Posterior vena cava (tissue), 2 donors: ENCODE results near the gene GLTP. TPM values are rescaled to one million over a fixed set of nuclear protein-coding genes. Genes with fewer than 3 reads are reported as not detected.

ENCODE experiments used
- DNase-seq: peaks from one replicate; pipeline ENCODE4 v3.0.0-alpha.2; 2020; ENCODE audit warnings: low spot score
- intact Hi-C, 2 donors: fragments of 100-400 bp; cut with DNase I; formaldehyde crosslinking; loops; one replicate each; pipeline versions ENCODE4 v1.14.1 to v1.14.2; 2022 to 2023
- microRNA-seq, 2 donors: library from miRNA; unstranded; fragments of <30 nt; microRNA quantifications; one replicate each; pipeline ENCODE4 v1.2.0, GENCODE V29; 2020 to 2021; ENCODE audit warnings: borderline microRNAs expressed in 2 of 2
- total RNA-seq, 2 donors: library from RNA; stranded (reverse); fragmentation: NEBNext Ultra II Directional; extraction: Animal tissue kit (Norgen Biotek cat#: 25700); gene quantifications; one replicate each; pipeline ENCODE4 v1.2.1, GENCODE V29; 2021
- donor health status: DM: yes; HTN: yes; CAD: no.
- donor health status: DM: yes; HTN: yes; CAD: no.

GLTP gene
- total RNA-seq, 2 donors from 2014 or later, result 34.9 to 36.4 TPM

GRCh38 chr12:109814600-109815150, 65.7 kb downstream of the GLTP start:
- no peak for DNase-seq
- intact Hi-C loops, result no loop called here

- DNase-seq, result no peak
- intact Hi-C loops, result no loop called here
These were observed 66.4 kb downstream of the GLTP start for GRCh38 chr12:109813810-109814416.

DNA sequence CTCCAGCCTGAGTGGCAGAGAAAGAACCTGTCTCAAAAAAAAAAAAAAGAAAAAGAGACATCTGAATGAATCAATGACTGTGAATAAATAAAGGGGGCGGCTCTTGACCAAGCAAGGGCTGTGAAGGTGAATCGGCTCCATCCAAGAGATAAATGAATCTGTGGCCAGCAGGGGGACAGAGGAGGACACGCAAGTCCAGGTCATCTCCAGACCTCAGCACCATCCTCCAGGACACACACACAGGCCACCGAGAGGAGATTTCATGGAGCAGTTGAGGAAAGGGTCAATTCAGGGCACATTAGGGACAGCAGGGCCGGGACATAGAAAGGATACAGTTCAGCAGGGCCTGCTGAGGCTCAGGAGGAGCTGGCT, 68.7 kb downstream of the GLTP start:
- intact Hi-C loops, result no loop called here
- no peak for DNase-seq

DNA sequence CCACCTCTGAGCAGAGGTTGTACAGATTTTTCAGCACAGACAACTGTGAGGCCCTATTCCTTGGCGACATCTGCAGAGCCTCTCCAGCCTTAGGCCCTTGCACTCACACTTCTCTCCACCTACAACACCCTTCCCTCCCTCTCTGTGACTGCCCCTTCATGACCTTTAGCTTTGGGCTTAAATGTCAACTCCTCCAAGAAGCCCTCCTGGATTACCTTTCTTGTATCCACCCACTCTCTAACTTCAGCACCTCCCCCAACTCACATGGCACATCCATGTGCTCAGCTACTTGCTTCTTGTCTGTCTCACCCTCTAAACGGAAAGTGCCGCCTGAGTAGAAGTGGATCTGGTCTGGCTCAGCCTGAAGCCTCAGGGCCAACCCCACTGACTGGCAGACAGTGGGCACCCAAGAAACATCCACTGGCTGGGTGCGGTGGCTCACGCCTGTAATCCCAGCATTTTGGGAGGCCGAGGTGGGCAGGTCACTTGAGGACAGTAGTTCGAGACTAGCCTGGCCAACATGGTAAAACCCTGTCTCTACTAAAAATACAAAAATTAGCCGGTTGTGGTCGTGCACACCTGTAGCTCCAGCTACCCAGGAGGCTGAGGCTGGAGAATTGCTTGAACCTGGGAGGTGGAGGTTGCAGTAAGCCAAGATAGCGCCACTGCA, 69.3 kb downstream of the GLTP start:
- intact Hi-C loops, result no loop called here
- DNase-seq, result no peak

DNA sequence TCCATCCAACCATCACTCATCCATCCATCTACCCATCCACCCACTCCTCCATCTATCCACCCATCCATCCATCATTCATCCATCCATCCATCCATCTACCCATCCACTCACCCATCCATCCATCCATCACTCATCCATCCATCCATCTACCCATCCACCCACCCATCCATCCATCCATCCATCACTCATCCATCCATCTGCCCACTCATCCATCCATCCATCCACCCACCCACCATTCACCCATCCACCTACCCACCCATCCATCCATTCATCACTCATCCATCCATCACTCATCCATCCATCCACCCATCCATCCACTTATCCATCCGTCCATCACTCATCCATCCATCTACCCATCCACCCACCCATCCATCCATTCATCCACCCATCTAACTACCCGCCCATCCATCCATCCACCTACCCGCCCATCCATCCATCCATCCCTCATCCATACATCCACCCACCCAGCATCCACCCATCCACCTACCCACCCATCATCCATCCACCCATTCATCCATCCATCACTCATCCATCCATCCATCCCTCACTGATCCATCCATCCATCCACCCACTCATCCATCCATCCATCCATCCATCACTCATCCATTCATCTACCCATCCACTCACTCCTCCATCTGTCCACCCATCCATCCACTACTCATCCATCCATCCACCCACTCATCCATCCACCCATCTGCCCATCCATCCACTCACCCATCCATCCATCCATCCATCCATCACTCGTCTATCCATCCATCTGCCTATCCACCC, 71.3 kb downstream of the GLTP start:
- no peak for DNase-seq
- intact Hi-C loops, result loop anchor here (10.0 kb wide), 2 partner anchors 66 to 76 kb away; partner anchors contain the start of gene GLTP (in 1 of the 2)

DNA sequence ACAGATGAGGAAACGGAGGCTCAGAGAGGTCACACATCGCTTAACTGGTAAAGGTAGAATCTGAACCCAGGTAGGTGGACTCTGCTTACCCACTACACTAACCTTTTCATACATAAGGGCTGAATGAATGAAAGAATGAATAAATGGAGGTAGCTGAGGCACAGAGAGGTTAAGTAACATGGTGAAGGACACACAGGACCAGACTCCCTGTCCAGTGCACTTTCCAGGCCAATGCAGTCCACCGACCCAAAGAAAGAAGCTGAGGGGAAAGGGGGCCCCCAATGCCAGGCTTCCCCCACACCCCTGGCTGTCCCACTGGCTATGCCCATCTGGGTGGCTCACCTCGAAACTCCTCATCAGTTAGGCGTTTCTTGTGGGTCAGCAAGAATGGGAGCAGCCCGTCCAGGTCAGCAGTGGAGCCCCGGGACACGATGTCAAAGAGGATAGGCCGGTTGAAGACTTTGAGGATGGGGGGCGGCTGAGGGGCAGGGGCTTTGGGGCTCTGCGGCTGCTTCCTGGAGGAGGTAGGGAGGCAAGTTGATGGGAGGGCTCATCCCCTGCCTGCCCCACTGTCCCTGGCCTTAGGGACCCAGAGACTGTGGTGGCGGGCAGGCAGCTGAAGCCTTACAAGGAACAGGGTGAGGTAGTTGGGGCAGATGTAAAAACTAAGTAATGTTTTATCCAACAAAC, 72.2 kb downstream of the GLTP start:
- no peak for DNase-seq
- intact Hi-C loops, result loop anchor here (10.0 kb wide), 2 partner anchors 67 to 77 kb away; partner anchors contain the start of gene GLTP (in 1 of the 2)

- intact Hi-C loops, result loop anchor here (10.0 kb wide), 2 partner anchors 70 to 80 kb away; partner anchors contain the start of gene GLTP (in 1 of the 2)
- peak; percentile 92 for DNase-seq
These were observed 75.2 kb downstream of the GLTP start for GRCh38 chr12:109804820-109805761.

GRCh38 chr12:109803678-109804077, 76.7 kb downstream of the GLTP start:
- intact Hi-C loops, result loop anchor here (10.0 kb wide), 2 partner anchors 71 to 81 kb away; partner anchors contain the start of gene GLTP (in 1 of the 2)
- no peak for DNase-seq

DNA sequence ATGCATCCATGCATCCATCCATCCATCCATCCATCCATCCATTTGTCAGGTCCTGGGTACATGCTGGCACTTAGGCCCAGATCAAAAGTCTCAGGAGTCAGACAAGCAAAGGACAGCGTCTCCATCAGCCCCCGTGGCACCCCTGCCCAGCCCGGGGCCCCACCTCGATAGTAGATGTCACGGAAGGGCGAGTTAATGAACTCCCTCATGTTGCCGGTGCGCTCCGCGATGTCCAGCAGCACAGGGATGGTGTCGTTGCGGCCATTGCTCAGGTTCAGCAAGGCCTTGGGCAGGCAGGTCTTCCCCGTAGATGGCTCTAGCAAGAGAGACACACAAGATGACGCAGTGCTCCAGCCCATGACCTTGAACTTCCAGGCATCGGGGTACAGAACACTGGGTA, 77.5 kb downstream of the GLTP start:
- intact Hi-C loops, result loop anchor here (10.0 kb wide), 2 partner anchors 72 to 82 kb away; partner anchors contain the start of gene GLTP (in 1 of the 2)
- DNase-seq, result no peak

Small RNA genes within 50 kb of the gene (microRNA-seq; reads per million reads assigned to microRNA genes)
- 0 reads per million in 2 donors for gene MIR4497

Other genes with a start within 250 kb of the GLTP start
- gene FAM222A, start 166.7 kb downstream of the GLTP start, total RNA-seq, result under 1 TPM; 0.62 to 0.79 TPM
- gene TRPV4, start 47.1 kb downstream of the GLTP start, total RNA-seq, result 1 to 10 TPM; 1.1 to 2.0 TPM
- gene TCHP, start 19.7 kb upstream of the GLTP start, total RNA-seq, result 10 to 100 TPM in 1 of 2 donors, 1 to 10 TPM in 1; 9.3 to 13.8 TPM
- gene GIT2, start 115.8 kb upstream of the GLTP start, total RNA-seq, result 10 to 100 TPM; 44.9 to 48.0 TPM
- gene ANKRD13A, start 118.9 kb upstream of the GLTP start, total RNA-seq, result 10 to 100 TPM; 54.0 to 55.2 TPM
- 1 to 10 TPM; 6.7 to 9.2 TPM for gene C12orf76, start 168.0 kb upstream of the GLTP start, total RNA-seq
- gene IFT81, start 243.8 kb upstream of the GLTP start, total RNA-seq, result 10 to 100 TPM; 15.0 to 19.2 TPM